H4 (cell line): ENCODE results near the gene HTR1E. TPM values are rescaled to one million over a fixed set of nuclear protein-coding genes. Genes with fewer than 3 reads are reported as not detected.
"Not testable (repeated sequence)": the region's sequence is repeated elsewhere in the genome, so short reads cannot be mapped to it uniquely, and the experiment has no call there.

Experiments used
- DNase-seq: peaks from one replicate; pipeline ENCODE4 v3.0.0-alpha.2; 2015; ENCODE audit warnings: low spot score
- total RNA-seq: library from RNA; depleted of rRNA; stranded (reverse); fragments of >200 nt; shearing (Covaris generic); gene quantifications from 2 replicates; pipeline ENCODE4 v1.2.3, GENCODE V29; 2014; rRNA removed

HTR1E gene
- total RNA-seq, 1 experiment from 2014 or later, result not detected

- no peak for DNase-seq
These were observed 35.8 kb downstream of the HTR1E start for GRCh38 chr6:86973088-86973487.

GRCh38 chr6:86978251-86978650, 40.9 kb downstream of the HTR1E start:
- DNase-seq, result no peak

GRCh38 chr6:87001494-87001893, 64.2 kb downstream of the HTR1E start:
- no peak for DNase-seq

- DNase-seq, result not testable (repeated sequence)
These were observed 65.1 kb downstream of the HTR1E start for GRCh38 chr6:87002391-87002790.

- not testable (repeated sequence) for DNase-seq
These were observed 69.2 kb downstream of the HTR1E start for GRCh38 chr6:87006541-87006940.

GRCh38 chr6:87009581-87009980, 72.3 kb downstream of the HTR1E start:
- DNase-seq, result not testable (repeated sequence)

GRCh38 chr6:87012035-87012434, 74.7 kb downstream of the HTR1E start:
- no peak for DNase-seq

- no peak for DNase-seq
These were observed 75.4 kb downstream of the HTR1E start for GRCh38 chr6:87012743-87013142.

GRCh38 chr6:87016772-87017171, 79.4 kb downstream of the HTR1E start:
- DNase-seq, result no peak

- DNase-seq, result no peak
These were observed 89.7 kb downstream of the HTR1E start for GRCh38 chr6:87027021-87027420.

GRCh38 chr6:87029711-87030314, 92.5 kb downstream of the HTR1E start:
- peak; percentile 9 for DNase-seq

GRCh38 chr6:87040729-87041128, 103.4 kb downstream of the HTR1E start:
- DNase-seq, result no peak

GRCh38 chr6:87045521-87046075, 108.3 kb downstream of the HTR1E start:
- no peak for DNase-seq

- no peak for DNase-seq
These were observed 112.5 kb downstream of the HTR1E start for GRCh38 chr6:87049779-87050178.

- DNase-seq, result no peak
These were observed 116.0 kb downstream of the HTR1E start for GRCh38 chr6:87053312-87053711.

- DNase-seq, result no peak
These were observed 117.0 kb downstream of the HTR1E start for GRCh38 chr6:87054143-87054833.

- no peak for DNase-seq
These were observed 122.6 kb downstream of the HTR1E start for GRCh38 chr6:87059943-87060342.

- DNase-seq, result no peak
These were observed 127.8 kb downstream of the HTR1E start for GRCh38 chr6:87065117-87065516.

Other genes starting within 250 kb of the HTR1E start
- not detected in 2 replicates for gene CGA, start 157.6 kb downstream of the HTR1E start, total RNA-seq
- 3.0 and 4.6 TPM in 2 replicates for gene ZNF292, start 218.0 kb downstream of the HTR1E start, total RNA-seq